A549 (cell line): ENCODE measurements around the gene ANKRD33B. TPM values are rescaled to one million over a fixed set of nuclear protein-coding genes. Genes with fewer than 3 reads are reported as not detected.

Source experiments
- ATAC-seq, 2 experiments: fragments of 200-7000 bp in 1 of 2; fragments of >200 bp in 1 of 2; cut with Nextera tagmentation in 1 of 2; cut with Tn5 transposase in 1 of 2; 3 replicates each; pipeline versions ENCODE4 v1.8.0 to v1.9.1; 2018 to 2020; ENCODE audit warnings: mild to moderate bottlenecking in 1 of 2, moderate library complexity in 1 of 2
- CTCF ChIA-PET: fragments of 300-600 bp; sonication (Branson Sonifier 250); formaldehyde crosslinking; extraction: SDS; loops from one replicate; lab custom pipeline; 2021; ENCODE audit warnings: antibody characterized with exemption, inconsistent platforms; lab: Yijun Ruan, JAX
- POLR2A ChIA-PET: fragments of 350-600 bp; formaldehyde crosslinking; extraction: SDS; loops from one replicate; lab custom pipeline; 2021; ENCODE audit warnings: antibody characterized with exemption, inconsistent platforms; lab: Yijun Ruan, JAX
- DNase-seq, 2 experiments: peaks; one replicate each; pipeline versions ENCODE4 v3.0.0 to v3.0.0-alpha.2; 2011 to 2016; ENCODE audit warnings: low read depth in 1 of 2, low spot score in 1 of 2
- FAIRE-seq: peaks from 2 replicates; lab custom pipeline; 2011; peaks lifted over from hg19 to GRCh38; lab: Jason Lieb, UNC
- H3K27ac ChIP-seq, 2 experiments: fragments of >200 bp; sonication (Bioruptor Twin); formaldehyde crosslinking; 3 replicates each; pipeline ENCODE4 v1.5.1; 2016 to 2017
- H3K4me1 ChIP-seq: fragments of >200 bp; sonication (Bioruptor Twin); formaldehyde crosslinking; 3 replicates; pipeline ENCODE4 v1.6.1; 2016
- H3K4me2 ChIP-seq: fragments of >200 bp; sonication (Bioruptor Twin); formaldehyde crosslinking; 3 replicates; pipeline ENCODE4 v1.6.1; 2016
- H3K4me3 ChIP-seq: fragments of >200 bp; sonication (Bioruptor Twin); formaldehyde crosslinking; 3 replicates; pipeline ENCODE4 v1.5.1; 2016
- H3K9me3 ChIP-seq: fragments of >200 bp; sonication (Bioruptor Twin); formaldehyde crosslinking; 3 replicates; pipeline ENCODE4 v1.6.1; 2016
- CEBPB ChIP-seq, 2 experiments: fragments of >200 bp in 1 of 2; sonication (Bioruptor Twin) in 1 of 2; formaldehyde crosslinking in 1 of 2; IDR thresholded peaks; 2 replicates each; pipeline ENCODE4 v1.6.1; 2012 to 2016
- EHMT2 ChIP-seq: fragments of 200-600 bp; sonication (generic); IDR thresholded peaks from 2 replicates; pipeline ENCODE4 v1.6.1; 2016; ENCODE audit warnings: antibody characterized with exemption, low read depth, mild to moderate bottlenecking, moderate library complexity
- GATA3 ChIP-seq: IDR thresholded peaks from 2 replicates; pipeline ENCODE4 v1.6.1; 2012; ENCODE audit warnings: borderline replicate concordance
- HEYL ChIP-seq: fragments of 250-450 bp; sonication (Bioruptor Pico); IDR thresholded peaks from 2 replicates; pipeline ENCODE4 v1.8.0; 2021; ENCODE audit warnings: mild to moderate bottlenecking, moderate library complexity
- HOXB13 ChIP-seq: fragments of 250-450 bp; sonication (Bioruptor Pico); IDR thresholded peaks from 2 replicates; pipeline ENCODE4 v1.5.0; 2020; ENCODE audit warnings: low read depth, mild to moderate bottlenecking, moderate library complexity
- HOXB5 ChIP-seq: fragments of 250-450 bp; sonication (Bioruptor Pico); IDR thresholded peaks from 2 replicates; pipeline ENCODE4 v1.5.0; 2020; ENCODE audit warnings: mild to moderate bottlenecking, moderate library complexity
- KDM1A ChIP-seq: fragments of 200-600 bp; sonication (generic); IDR thresholded peaks from 2 replicates; pipeline ENCODE4 v1.6.1; 2016; ENCODE audit warnings: low read depth, mild to moderate bottlenecking
- MAFK ChIP-seq: fragments of 450-650 bp; IDR thresholded peaks from 2 replicates; pipeline ENCODE4 v1.6.1; 2014; ENCODE audit not compliant: partially characterized antibody
- NFE2L2 ChIP-seq: fragments of 150-350 bp; conservative IDR thresholded peaks from 2 replicates; pipeline ENCODE4 v1.6.1; 2014; ENCODE audit warnings: low read length
- NR3C1 ChIP-seq: fragments of >200 bp; sonication (Bioruptor Twin); formaldehyde crosslinking; IDR thresholded peaks from 3 replicates; pipeline ENCODE4 v1.6.1; 2017
- PHF8 ChIP-seq: fragments of 200-600 bp; sonication (generic); IDR thresholded peaks from 2 replicates; pipeline ENCODE4 v1.6.1; 2016; ENCODE audit warnings: low read depth, mild to moderate bottlenecking, antibody characterized with exemption, moderate library complexity, borderline replicate concordance
- RARB ChIP-seq: fragments of 250-450 bp; sonication (Bioruptor Pico); IDR thresholded peaks from 2 replicates; pipeline ENCODE4 v1.8.0; 2021; ENCODE audit warnings: mild to moderate bottlenecking, moderate library complexity
- SREBF2 ChIP-seq: fragments of 450-650 bp; IDR thresholded peaks from 2 replicates; pipeline ENCODE4 v1.6.1; 2014; ENCODE audit warnings: mild to moderate bottlenecking, moderate library complexity
- TP53 ChIP-seq: fragments of 250-450 bp; sonication (Bioruptor Pico); IDR thresholded peaks from 2 replicates; pipeline ENCODE4 v1.5.0; 2021; ENCODE audit warnings: mild to moderate bottlenecking, moderate library complexity
- ZSCAN20 ChIP-seq: fragments of 250-450 bp; sonication (Bioruptor Pico); IDR thresholded peaks from 2 replicates; pipeline ENCODE4 v1.8.0; 2022; ENCODE audit warnings: mild to moderate bottlenecking, moderate library complexity
- WGBS: methylation state at CpG from one replicate; pipeline ENCODE4 v1.1.6; 2017; ENCODE audit errors: missing lambda C conversion rate; 5-methylcytosine and 5-hydroxymethylcytosine counted together
- polyA plus RNA-seq, 4 experiments: library from polyadenylated mRNA; depleted of rRNA in 3 of 4; stranded (reverse); fragments of >200 nt; fragmentation: RNase III in 1 of 4; extraction: RNeasy Plus Mini Kit Qiagen cat#74134 plus additional on column Dnase treatment in 1 of 4; gene quantifications; 2 replicates in 3 of 4; 3 replicates in 1 of 4; pipeline ENCODE4 v1.2.3, GENCODE V29; 2011 to 2017
- TF ChIP-seq, protein P1 (sequence below): fragments of 150-350 bp; IDR thresholded peaks from 2 replicates; pipeline ENCODE4 v1.6.1; 2014; ENCODE audit warnings: low read depth, mild to moderate bottlenecking, low read length
- TF ChIP-seq, protein P2 (sequence below): IDR thresholded peaks from 2 replicates; pipeline ENCODE4 v1.6.1; 2012; ENCODE audit warnings: low read depth, borderline replicate concordance
- TF ChIP-seq, protein P3 (sequence below): fragments of 200-600 bp; sonication (generic); IDR thresholded peaks from 2 replicates; pipeline ENCODE4 v1.6.1; 2016; ENCODE audit warnings: antibody characterized with exemption, mild to moderate bottlenecking, moderate library complexity
- TF ChIP-seq, protein P4 (sequence below): fragments of 250-450 bp; sonication (Bioruptor Pico); IDR thresholded peaks from 2 replicates; pipeline ENCODE4 v1.5.0; 2020; ENCODE audit warnings: low read depth, mild to moderate bottlenecking, moderate library complexity
- TF ChIP-seq, protein P5 (sequence below): fragments of 450-650 bp; IDR thresholded peaks from 2 replicates; pipeline ENCODE4 v1.6.1; 2014; ENCODE audit warnings: antibody characterized with exemption

The ANKRD33B gene
- polyA plus RNA-seq, 2 of the 4 experiments (the other 2 are of a cell fraction): 4.0 to 6.9 TPM

DNA sequence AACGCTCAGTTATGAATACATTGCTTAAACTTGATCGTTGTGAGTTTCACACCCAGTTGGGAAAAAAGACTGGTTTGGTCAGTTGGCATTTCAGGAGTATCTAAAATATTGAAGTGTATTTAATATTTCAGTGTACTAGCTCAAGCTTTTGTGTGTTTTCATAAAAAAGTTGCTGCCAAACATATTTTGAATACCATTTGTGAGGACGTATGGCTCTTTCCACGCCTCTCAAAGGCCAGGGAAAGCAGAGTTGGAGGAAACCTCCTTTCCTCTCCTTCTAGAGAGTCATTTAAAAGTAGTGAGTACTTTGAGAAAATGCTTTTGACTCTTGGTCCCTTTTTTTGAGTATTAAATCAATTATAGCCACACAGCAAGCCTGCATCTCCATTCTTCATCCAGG lies 43.2 kb upstream of the ANKRD33B start:
- no peak overlapping the region for H3K4me2 ChIP-seq
- no peak overlapping the region for H3K4me3 ChIP-seq
- FAIRE-seq: no peak
- 75% methylated on average over 4 of the region's 4 CpGs for WGBS
- no peak for ATAC-seq
- POLR2A ChIA-PET: interaction anchor here (0.6 kb wide), 1 partner anchor 37 kb away, joined by 3 read pairs; no protein-coding TSS in a partner anchor
- H3K4me1 ChIP-seq: peaks cover 30% of the 10 kb centered on the region
- H3K9me3 ChIP-seq: peaks cover 8% of the 10 kb centered on the region
- H3K27ac ChIP-seq: peak overlapping the region in 1 of 2 experiments; percentile 24; a peak in 2 of 6 replicates
- TF ChIP-seq HOXB13 (no peak), MAFK (no peak), SREBF2 (no peak), TP53 (CRISPR knock-in tag) (no peak), ZSCAN20 (CRISPR knock-in tag) (no peak), PHF8 (no peak), NFE2L2 (no peak), NR3C1 (no peak), HEYL (CRISPR knock-in tag) (no peak), CEBPB (IDR thresholded peaks at IDR 0.05) (no peak), EHMT2 (no peak), KDM1A (no peak), GATA3 (no peak), HOXB5 (CRISPR knock-in tag) (no peak), RARB (CRISPR knock-in tag) (no peak)
- TF ChIP-seq, protein P1, sequence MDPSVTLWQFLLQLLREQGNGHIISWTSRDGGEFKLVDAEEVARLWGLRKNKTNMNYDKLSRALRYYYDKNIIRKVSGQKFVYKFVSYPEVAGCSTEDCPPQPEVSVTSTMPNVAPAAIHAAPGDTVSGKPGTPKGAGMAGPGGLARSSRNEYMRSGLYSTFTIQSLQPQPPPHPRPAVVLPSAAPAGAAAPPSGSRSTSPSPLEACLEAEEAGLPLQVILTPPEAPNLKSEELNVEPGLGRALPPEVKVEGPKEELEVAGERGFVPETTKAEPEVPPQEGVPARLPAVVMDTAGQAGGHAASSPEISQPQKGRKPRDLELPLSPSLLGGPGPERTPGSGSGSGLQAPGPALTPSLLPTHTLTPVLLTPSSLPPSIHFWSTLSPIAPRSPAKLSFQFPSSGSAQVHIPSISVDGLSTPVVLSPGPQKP: no peak
- TF ChIP-seq, protein P2, sequence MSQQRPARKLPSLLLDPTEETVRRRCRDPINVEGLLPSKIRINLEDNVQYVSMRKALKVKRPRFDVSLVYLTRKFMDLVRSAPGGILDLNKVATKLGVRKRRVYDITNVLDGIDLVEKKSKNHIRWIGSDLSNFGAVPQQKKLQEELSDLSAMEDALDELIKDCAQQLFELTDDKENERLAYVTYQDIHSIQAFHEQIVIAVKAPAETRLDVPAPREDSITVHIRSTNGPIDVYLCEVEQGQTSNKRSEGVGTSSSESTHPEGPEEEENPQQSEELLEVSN: no peak
- TF ChIP-seq, protein P3, sequence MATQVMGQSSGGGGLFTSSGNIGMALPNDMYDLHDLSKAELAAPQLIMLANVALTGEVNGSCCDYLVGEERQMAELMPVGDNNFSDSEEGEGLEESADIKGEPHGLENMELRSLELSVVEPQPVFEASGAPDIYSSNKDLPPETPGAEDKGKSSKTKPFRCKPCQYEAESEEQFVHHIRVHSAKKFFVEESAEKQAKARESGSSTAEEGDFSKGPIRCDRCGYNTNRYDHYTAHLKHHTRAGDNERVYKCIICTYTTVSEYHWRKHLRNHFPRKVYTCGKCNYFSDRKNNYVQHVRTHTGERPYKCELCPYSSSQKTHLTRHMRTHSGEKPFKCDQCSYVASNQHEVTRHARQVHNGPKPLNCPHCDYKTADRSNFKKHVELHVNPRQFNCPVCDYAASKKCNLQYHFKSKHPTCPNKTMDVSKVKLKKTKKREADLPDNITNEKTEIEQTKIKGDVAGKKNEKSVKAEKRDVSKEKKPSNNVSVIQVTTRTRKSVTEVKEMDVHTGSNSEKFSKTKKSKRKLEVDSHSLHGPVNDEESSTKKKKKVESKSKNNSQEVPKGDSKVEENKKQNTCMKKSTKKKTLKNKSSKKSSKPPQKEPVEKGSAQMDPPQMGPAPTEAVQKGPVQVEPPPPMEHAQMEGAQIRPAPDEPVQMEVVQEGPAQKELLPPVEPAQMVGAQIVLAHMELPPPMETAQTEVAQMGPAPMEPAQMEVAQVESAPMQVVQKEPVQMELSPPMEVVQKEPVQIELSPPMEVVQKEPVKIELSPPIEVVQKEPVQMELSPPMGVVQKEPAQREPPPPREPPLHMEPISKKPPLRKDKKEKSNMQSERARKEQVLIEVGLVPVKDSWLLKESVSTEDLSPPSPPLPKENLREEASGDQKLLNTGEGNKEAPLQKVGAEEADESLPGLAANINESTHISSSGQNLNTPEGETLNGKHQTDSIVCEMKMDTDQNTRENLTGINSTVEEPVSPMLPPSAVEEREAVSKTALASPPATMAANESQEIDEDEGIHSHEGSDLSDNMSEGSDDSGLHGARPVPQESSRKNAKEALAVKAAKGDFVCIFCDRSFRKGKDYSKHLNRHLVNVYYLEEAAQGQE: no peak
- TF ChIP-seq, protein P4, sequence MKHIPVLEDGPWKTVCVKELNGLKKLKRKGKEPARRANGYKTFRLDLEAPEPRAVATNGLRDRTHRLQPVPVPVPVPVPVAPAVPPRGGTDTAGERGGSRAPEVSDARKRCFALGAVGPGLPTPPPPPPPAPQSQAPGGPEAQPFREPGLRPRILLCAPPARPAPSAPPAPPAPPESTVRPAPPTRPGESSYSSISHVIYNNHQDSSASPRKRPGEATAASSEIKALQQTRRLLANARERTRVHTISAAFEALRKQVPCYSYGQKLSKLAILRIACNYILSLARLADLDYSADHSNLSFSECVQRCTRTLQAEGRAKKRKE (CRISPR knock-in tag): no peak
- no peak for DNase-seq
- CTCF ChIA-PET: no interaction called here

DNA sequence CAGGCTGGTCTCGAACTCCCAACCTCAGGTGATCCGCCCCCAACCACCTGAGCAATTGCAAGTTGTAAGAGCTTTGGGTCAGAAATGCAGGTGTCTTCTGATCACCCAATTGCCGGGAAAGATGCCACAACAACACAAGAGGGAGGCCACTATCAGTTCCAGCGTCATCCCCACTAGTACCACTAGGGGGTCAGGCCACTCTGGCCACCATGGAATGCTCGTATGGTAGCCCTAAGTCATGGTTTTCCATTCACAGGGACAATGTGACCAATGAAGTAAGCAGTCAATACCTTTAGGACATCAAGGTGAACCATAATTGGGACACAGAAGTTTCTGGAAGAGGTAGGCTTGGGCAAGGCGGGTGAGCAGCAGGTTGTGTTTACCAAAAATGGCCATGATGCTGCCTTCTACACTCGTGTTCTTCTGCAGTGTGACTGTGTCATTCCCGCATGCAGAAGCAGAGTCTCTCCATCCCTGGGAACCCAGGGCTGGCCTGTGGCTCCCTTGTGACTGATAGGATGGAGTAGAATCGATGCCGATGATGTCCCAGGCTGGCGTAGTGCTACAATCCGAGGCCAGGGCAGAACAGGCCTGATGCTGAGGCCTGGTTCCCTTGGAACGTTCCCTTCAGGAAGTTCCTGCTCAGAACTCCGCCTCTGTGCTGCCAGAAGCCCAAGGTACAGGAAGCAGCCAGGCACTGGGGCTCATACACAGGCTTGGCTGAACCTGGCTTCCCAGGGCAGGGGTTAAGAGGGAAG lies 42.2 kb upstream of the ANKRD33B start:
- H3K27ac ChIP-seq: no peak overlapping the region
- peak; percentile 40 to 52 for DNase-seq
- peak in 1 of 2 experiments; percentile 43; a peak in 2 of 6 replicates for ATAC-seq
- H3K9me3 ChIP-seq: peaks cover 7% of the 10 kb centered on the region
- ChIA-PET CTCF (no interaction called here), POLR2A (interaction anchor here (0.6 kb wide), 1 partner anchor 36 kb away, joined by 3 read pairs; no protein-coding TSS in a partner anchor)
- peaks cover 34% of the 10 kb centered on the region for H3K4me1 ChIP-seq
- H3K4me3 ChIP-seq: no peak overlapping the region
- H3K4me2 ChIP-seq: no peak overlapping the region
- no peak for FAIRE-seq
- TF ChIP-seq, protein P5, sequence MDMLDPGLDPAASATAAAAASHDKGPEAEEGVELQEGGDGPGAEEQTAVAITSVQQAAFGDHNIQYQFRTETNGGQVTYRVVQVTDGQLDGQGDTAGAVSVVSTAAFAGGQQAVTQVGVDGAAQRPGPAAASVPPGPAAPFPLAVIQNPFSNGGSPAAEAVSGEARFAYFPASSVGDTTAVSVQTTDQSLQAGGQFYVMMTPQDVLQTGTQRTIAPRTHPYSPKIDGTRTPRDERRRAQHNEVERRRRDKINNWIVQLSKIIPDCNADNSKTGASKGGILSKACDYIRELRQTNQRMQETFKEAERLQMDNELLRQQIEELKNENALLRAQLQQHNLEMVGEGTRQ: no peak
- 94% methylated on average over 13 of the region's 14 CpGs for WGBS
